ENCODE data around the gene GHRL. TPM values are rescaled to one million over a fixed set of nuclear protein-coding genes. Genes with fewer than 3 reads are reported as not detected.

The GHRL gene
- total RNA-seq, 2 experiments from 2014 or later = 1.1 to 3.2 TPM

GRCh38 chr3:10312391-10312790, 19.6 kb upstream of the GHRL start:
- Histone ChIP-seq H3K36me3 (ENCODE audit: insufficient read depth, low read length) (peaks cover 90% of the 10 kb centered on the region), H3K27ac (ENCODE audit: low read depth in 1 of 2, low read length in 2 of 2) (no peak overlapping the region), H3K9me3 (ENCODE audit: control insufficient read depth in 1 of 2, insufficient read depth in 1 of 2, low read length in 2 of 2) (no peaks in the 10 kb centered on the region), H3K27me3 (ENCODE audit: control insufficient read depth in 1 of 2, insufficient read depth in 2 of 2, low read length in 2 of 2) (no peaks in the 10 kb centered on the region), H3K4me1 (ENCODE audit: insufficient read depth, low read length) (peaks cover 6% of the 10 kb centered on the region), H3K4me3 (ENCODE audit: low read length) (no peak overlapping the region)
- H3K4me3 Mint-ChIP-seq = no peak overlapping the region
- DNase-seq (no peak), ATAC-seq (ENCODE audit: poor library complexity) (no peak)
- H3K4me1 Mint-ChIP-seq (ENCODE audit: low read depth) = peaks cover 8% of the 10 kb centered on the region
- no peaks in the 10 kb centered on the region for H3K27me3 Mint-ChIP-seq
- POLR2A ChIA-PET = interaction anchor here (0.6 kb wide), 1 partner anchor 8 kb away, joined by 4 read pairs; no protein-coding TSS in a partner anchor
- CTCF ChIA-PET = no interaction called here
- H3K36me3 Mint-ChIP-seq (ENCODE audit: low read depth) = peaks cover 90% of the 10 kb centered on the region
- no peak overlapping the region for H3K27ac Mint-ChIP-seq
- intact Hi-C loops (cut with DNase I, micrococcal nuclease) = no loop called here
- no peaks in the 10 kb centered on the region for H3K9me3 Mint-ChIP-seq
- no peak for TF ChIP-seq CTCF (IDR thresholded peaks at IDR 0.05)

- Histone ChIP-seq H3K27me3 (ENCODE audit: control insufficient read depth in 1 of 2, insufficient read depth in 2 of 2, low read length in 2 of 2) (no peaks in the 10 kb centered on the region), H3K4me1 (ENCODE audit: insufficient read depth, low read length) (peaks cover 4% of the 10 kb centered on the region), H3K27ac (ENCODE audit: low read depth in 1 of 2, low read length in 2 of 2) (no peak overlapping the region), H3K9me3 (ENCODE audit: control insufficient read depth in 1 of 2, insufficient read depth in 1 of 2, low read length in 2 of 2) (no peaks in the 10 kb centered on the region), H3K36me3 (ENCODE audit: insufficient read depth, low read length) (peaks cover 90% of the 10 kb centered on the region), H3K4me3 (ENCODE audit: low read length) (no peak overlapping the region)
- Mint-ChIP-seq H3K4me3 (no peak overlapping the region), H3K27ac (no peak overlapping the region), H3K27me3 (no peaks in the 10 kb centered on the region), H3K36me3 (ENCODE audit: low read depth) (peaks cover 88% of the 10 kb centered on the region), H3K9me3 (no peaks in the 10 kb centered on the region), H3K4me1 (ENCODE audit: low read depth) (peaks cover 7% of the 10 kb centered on the region)
- no peak for DNase-seq
- ChIA-PET CTCF (no interaction called here), POLR2A (interaction anchor here (0.6 to 0.7 kb wide), 2 partner anchors 9 kb away, joined by 4 read pairs; partner anchors contain the start of gene SEC13)
- intact Hi-C loops (cut with DNase I, micrococcal nuclease) = no loop called here
- no peak for ATAC-seq (ENCODE audit: poor library complexity)
- no peak for TF ChIP-seq CTCF (IDR thresholded peaks at IDR 0.05)
These were observed 19.0 kb upstream of the GHRL start for GRCh38 chr3:10311710-10312109.

GRCh38 chr3:10310578-10310977, 17.8 kb upstream of the GHRL start:
- CTCF ChIA-PET = no interaction called here
- Mint-ChIP-seq H3K27ac (no peak overlapping the region), H3K36me3 (ENCODE audit: low read depth) (peaks cover 90% of the 10 kb centered on the region), H3K9me3 (no peaks in the 10 kb centered on the region), H3K27me3 (no peaks in the 10 kb centered on the region), H3K4me3 (no peak overlapping the region), H3K4me1 (ENCODE audit: low read depth) (peaks cover 7% of the 10 kb centered on the region)
- H3K4me3 ChIP-seq (ENCODE audit: low read length) = no peak overlapping the region
- H3K4me1 ChIP-seq (ENCODE audit: insufficient read depth, low read length) = peaks cover 2% of the 10 kb centered on the region
- intact Hi-C loops (cut with DNase I, micrococcal nuclease) = no loop called here
- DNase-seq (no peak), ATAC-seq (ENCODE audit: poor library complexity) (no peak)
- peaks cover 90% of the 10 kb centered on the region for H3K36me3 ChIP-seq (ENCODE audit: insufficient read depth, low read length)
- TF ChIP-seq CTCF (IDR thresholded peaks at IDR 0.05) = no peak
- no peaks in the 10 kb centered on the region for H3K9me3 ChIP-seq (ENCODE audit: control insufficient read depth in 1 of 2, insufficient read depth in 1 of 2, low read length in 2 of 2)
- H3K27me3 ChIP-seq (ENCODE audit: control insufficient read depth in 1 of 2, insufficient read depth in 2 of 2, low read length in 2 of 2) = no peaks in the 10 kb centered on the region
- POLR2A ChIA-PET = no interaction called here
- H3K27ac ChIP-seq (ENCODE audit: low read depth in 1 of 2, low read length in 2 of 2) = no peak overlapping the region
